Activated CD4-positive, alpha-beta T cell treated with anti-CD3 and anti-CD28 coated beads, Interleukin-2, amount 50 U/mL, for 48 hours (primary cell): ENCODE data around the gene SORL1-AS1.

ENCODE experiments used
- DNase-seq, 2 experiments: peaks; one replicate each; pipeline ENCODE4 v3.0.0-alpha.2; 2020

Gene SORL1-AS1

DNA sequence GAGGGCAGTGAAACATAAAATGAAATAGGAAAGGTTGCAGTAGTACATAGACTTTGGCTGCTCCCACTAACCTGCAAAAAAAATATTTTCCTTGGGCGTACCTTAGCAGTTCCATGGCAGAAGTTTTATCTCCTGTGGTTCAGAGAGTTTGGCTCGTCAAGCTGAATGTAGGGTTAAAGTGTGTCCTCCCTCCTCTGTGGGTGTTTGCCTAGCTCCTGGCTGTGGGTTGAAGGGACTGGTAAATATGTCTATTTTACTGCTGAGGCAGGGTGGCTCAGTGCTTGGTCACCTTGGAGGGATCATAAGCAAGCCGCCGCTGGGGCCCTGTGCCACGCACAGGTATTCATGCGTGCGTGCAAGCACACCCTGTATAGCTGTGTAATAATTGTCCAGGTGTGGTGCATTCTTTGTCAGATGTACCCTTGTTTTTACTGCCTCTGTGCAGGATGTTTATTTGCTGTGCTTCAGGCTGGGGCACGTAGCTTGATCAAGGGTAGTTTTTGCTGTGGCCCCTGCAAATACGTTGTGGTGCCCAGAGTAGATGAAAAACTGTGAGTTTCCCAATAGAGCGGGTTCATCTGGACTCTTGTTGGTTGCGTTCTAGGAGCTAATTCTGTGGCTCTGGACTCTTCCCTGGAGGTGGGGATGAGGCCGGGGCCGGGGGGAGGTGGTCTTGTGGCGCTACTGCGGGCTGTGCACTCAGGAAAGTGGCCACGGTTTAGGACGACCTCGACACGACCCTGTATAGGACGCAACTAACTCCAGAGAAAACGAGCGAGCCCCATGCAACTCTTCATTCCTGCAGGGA is 1.4 kb downstream of the SORL1-AS1 start:
- peak; percentile 37 to 53 for DNase-seq

GRCh38 chr11:121450401-121450800 is 2.4 kb downstream of the SORL1-AS1 start:
- DNase-seq, result no peak

DNA sequence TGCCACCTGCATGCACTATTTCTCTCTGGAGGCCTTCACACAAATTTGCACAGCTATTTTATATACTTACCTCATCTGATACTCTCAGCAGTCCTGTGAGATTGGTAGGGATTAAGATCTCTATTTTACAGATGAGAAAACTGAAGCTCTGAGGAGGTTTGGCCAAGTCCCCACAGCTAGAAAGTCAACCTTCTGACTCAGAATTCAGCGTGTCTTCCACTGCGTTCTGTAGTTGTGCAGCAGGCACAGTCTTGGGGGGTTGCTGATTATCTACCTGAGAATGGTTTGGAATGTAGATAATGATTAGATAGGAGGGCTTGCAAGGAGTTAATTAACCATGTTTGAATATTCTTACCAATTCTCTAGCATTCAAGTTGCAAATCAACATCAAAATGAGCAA is 3.1 kb downstream of the SORL1-AS1 start:
- no peak for DNase-seq

DNA sequence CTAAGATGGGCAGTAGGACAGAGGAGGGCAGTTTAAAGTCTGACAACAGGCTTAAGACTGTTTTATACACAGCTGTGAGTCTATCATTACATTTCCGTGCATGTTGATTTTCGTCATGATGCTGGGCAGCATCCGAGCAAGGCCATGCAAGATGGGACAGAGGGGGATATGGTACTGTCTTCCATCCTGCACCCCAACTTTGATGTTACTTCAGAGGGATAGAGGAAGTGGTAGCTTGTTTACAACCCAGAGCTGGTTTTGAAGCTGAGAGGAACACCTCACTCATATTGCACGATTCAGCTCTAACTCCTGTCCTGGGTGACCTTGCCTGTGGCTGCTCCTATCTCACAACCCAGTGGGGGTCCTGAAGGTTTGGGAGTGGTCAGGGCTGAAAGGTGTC is 3.6 kb downstream of the SORL1-AS1 start:
- no peak for DNase-seq

DNA sequence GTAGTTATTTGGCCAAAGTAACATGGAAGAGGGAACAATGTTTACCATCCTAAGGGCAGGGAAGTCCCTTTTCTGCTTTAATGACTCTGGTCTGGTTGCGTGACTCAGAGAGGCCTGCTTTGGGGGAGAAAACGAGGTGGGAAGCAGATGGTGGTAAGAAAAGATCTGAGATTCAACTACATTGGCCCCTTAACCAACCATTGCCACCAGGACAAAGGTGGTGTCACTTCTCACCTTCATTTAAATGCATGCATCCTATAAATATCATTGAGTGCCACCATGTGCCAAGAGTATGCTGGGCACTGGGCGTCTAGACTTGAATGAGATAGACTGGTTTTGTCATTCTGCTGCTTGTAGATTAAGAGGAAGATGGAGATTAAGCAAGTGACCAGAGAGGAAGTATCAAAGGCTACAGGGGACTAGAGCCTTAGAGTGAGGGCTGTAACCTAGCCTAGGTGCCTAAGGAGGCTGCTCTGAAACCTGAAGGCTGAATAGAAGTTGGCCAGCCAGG is 4.3 kb downstream of the SORL1-AS1 start:
- DNase-seq, result no peak

DNA sequence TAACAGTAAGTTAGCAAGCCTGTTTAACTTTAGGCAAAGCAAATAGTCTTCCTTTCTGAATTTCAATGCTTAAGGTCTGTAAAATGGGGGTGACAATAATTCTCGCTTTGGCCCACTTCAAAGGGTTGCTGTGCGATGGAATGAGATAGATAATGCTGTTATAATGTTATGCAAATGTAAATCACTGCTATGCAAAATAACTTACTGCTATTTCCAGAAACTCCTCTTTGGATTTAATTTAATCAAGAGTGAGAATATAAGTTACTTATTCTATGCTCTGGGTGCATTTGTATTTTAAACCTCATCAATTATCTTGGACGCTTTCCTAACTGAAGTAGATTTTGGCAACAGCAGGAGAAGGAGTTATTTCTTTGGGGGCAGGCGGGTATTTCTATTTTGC is 4.8 kb downstream of the SORL1-AS1 start:
- DNase-seq, result no peak

GRCh38 chr11:121446752-121447156 is 6.0 kb downstream of the SORL1-AS1 start:
- no peak for DNase-seq

GRCh38 chr11:121445071-121445768 is 7.5 kb downstream of the SORL1-AS1 start:
- no peak for DNase-seq

DNA sequence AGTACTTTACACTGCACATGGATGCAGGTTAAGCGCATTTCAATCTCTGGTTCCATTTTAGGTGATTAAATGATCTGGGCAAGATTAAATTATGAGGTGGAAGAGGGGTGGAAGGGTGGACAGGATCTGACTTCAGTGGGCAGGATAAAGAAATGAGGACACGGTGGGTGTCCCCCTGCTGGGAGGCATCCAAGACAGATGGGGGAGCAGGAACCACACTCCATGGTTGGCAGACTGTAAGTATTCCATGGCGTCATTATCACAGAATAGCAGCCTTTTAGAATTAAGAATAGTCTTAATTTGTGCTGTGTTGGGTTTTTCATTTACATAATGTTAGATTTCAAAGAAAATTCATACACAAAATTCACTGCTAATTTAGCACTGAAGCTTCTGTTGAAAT is 8.2 kb downstream of the SORL1-AS1 start:
- no peak for DNase-seq

DNA sequence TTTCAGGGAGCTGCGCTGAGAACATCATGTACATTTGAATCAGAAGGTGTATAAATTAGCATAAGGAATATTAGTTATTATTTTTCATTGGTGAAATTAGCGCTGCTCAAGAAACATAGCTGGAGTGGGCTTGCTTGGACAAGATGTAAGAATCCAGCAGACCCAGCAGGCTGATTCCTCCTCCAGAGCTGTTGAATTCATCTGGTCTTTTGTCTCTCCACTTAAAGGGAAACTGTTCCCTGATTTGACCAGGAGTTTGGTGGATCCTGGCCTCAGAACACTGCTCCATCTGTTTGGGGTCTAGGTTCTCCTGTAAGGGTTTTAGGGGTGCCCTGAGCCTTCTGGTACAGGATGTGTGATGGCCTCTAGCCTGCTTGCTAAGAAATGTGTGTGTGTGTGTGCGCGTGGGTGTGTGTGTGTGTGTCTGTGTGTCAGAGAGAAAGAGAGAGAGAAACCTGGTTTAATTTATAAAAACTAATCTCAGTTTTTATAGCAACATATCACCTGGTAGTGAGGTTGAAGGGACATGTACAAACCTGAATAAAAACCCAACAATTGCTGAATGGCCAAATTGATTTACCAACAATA is 9.0 kb downstream of the SORL1-AS1 start:
- DNase-seq, result peak in 1 of 2 experiments; percentile 37

- no peak for DNase-seq
These were observed 11.2 kb downstream of the SORL1-AS1 start for GRCh38 chr11:121441521-121441920.

GRCh38 chr11:121439759-121440158 is 13.0 kb downstream of the SORL1-AS1 start:
- DNase-seq, result no peak

DNA sequence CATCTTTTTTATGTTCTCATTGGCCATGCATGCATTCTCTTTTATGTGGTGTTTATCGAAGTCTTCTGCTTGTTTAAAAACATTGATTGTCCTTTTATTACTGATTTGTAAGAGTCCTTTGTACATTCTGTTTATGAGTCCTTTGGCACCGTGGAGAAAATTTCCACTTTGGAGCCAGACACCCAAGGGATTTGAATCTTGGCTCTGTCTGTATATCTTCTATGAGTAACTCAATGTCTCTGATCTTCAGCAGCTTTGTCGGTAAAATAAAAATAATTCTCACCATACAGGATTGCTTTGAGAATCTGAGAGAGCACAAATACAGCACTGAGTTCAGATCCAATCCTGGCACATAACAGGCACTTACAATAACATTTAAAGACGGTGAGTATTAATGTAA is 13.4 kb downstream of the SORL1-AS1 start:
- no peak for DNase-seq

DNA sequence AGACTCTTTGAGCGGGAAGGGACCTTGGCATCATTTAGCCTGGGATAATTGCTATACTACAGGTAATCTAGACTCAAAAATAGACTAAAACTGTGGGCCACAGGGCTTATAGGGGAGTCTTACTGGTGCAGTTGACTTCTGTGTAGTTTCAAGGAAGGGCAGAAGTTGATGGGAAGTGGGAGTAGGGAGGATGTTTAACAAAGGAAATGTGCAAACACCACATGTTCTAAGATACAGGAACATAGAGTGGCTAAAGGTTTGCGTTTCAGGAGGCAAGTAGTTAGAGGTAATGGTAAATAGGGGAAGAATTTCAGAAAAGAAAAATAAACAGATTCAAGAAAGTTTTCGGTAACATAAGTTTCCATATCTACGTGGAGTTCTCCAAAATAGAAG is 15.1 kb downstream of the SORL1-AS1 start:
- no peak for DNase-seq

DNA sequence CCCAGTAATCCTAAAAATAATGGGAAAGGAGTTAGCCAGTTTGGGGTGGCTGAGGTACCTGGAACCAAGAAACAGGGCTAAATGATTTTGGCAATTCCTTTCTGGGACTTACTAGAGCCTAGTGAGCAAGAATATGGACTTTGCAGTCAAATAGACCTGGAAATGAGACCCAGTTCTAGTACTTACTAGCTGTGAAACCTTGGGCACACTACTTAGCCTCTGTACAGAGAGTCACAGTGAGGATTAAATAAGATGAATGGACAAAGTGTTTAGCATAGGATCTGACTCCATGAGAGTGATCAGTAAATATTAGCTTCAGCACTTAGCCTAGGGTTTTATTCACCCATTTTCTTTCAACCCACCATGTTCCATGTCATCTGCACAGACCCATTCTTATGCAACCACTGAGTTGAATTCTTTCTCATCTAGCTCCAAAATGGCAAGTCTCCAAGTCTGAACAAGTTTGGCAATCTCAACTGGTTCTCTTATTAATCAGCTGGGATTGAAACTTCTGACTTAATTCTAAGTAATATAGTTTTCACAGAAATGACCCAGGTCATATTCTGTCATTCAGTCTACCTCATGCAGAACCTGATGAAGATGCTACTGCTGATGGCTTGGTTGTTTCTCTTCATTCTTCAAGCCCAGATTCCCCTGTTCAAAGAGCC is 15.6 kb downstream of the SORL1-AS1 start:
- DNase-seq, result no peak

DNA sequence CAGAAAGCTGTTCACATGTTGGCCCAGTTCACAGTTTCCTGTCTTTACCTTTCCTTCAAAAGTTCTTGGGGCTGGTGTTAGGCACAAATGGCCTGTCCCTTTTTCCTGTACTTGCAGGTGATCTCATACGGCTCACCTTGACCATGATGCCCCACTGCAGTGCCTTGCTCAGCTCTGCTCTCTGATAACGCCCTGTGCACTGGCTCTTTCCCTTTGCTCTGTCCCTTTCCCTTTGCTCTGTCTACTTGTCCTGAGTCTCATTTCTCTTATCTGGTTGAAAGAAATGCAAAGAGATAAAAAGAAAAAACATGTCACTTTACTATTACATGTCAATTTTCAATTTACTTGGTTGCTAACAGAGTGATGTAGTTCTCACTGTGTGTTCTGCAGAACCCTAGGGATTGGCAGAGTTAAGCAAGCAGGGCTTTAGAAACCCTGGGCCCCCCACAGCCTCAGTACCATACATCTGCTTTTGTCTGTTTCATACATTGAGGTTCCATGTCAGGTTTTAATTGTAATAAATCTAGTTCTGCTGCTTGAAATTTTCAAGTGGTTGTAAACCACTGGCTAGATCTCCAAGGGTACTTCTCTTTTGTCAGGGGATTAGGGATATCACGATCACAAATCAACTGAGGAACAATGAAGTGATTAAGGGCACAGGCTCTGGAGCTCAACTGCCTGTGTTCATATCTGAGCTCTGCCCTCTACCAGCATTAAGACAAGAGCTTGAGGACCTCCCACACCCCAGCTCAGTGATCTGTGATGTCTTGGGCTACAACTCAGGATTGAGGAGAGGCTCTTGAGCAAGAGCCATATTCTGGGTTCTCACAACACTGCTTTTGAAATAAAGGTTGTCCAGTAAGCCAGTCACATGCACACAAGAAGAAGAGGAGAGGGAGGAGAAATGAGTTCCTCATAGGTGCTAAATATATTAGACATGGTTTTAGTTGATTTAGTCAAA is 16.9 kb downstream of the SORL1-AS1 start:
- no peak for DNase-seq

GRCh38 chr11:121435132-121435531 is 17.6 kb downstream of the SORL1-AS1 start:
- no peak for DNase-seq

GRCh38 chr11:121431820-121432526 is 20.8 kb downstream of the SORL1-AS1 start:
- no peak for DNase-seq

GRCh38 chr11:121429556-121429955 is 23.2 kb downstream of the SORL1-AS1 start:
- no peak for DNase-seq

- DNase-seq, result no peak
These were observed 25.4 kb downstream of the SORL1-AS1 start for GRCh38 chr11:121427400-121427744.
